K562 (cell line): ENCODE results near the gene PLP2. TPM values are rescaled to one million over a fixed set of nuclear protein-coding genes. Genes with fewer than 3 reads are reported as not detected.
A peak's percentile ranks its signal among the peaks of the same experiment; 100 is the strongest.

Experiments used
- L3MBTL2 ChIP-seq: fragments of 450-650 bp; IDR thresholded peaks from 2 replicates; pipeline ENCODE4 v1.6.1; 2016; ENCODE audit warnings: mild to moderate bottlenecking, moderate library complexity
- NFIC ChIP-seq: fragments of 450-650 bp; IDR thresholded peaks from 2 replicates; pipeline ENCODE4 v1.6.1; 2017; ENCODE audit warnings: mild to moderate bottlenecking, inconsistent platforms
- polyA plus RNA-seq, 8 experiments: library from polyadenylated mRNA; depleted of rRNA in 4 of 8; stranded (reverse) in 5 of 8; unstranded in 3 of 8; fragments of >200 nt; fragmentation: Nextera tagmentation in 2 of 8; fragmentation: Illumina TruSeq in 1 of 8; extraction: Ambion mirVana in 2 of 8; extraction: Trizol in 1 of 8; gene quantifications; 2 replicates each; pipeline versions ENCODE4 v1.2.1 to v1.2.3, GENCODE V29; 2011 to 2014; ENCODE audit warnings: inconsistent platforms in 1 of 8, missing spikeins in 1 of 8
- total RNA-seq, 7 experiments: library from RNA; depleted of rRNA in 6 of 7; stranded (reverse); fragments of >200 nt in 6 of 7; fragmentation: Illumina TruSeq in 2 of 7; extraction: Trizol in 2 of 7; gene quantifications; 2 replicates each; pipeline versions ENCODE4 v1.2.1 to v1.2.3, GENCODE V29; 2011 to 2021; ENCODE audit warnings: low replicate concordance in 1 of 7
- TF ChIP-seq, protein P1 (sequence below): fragments of 450-650 bp; IDR thresholded peaks from 2 replicates; pipeline ENCODE4 v1.6.1; 2016; ENCODE audit warnings: mild to moderate bottlenecking, moderate library complexity

Gene PLP2
- total and polyA plus RNA-seq, 9 of the 15 experiments (the other 6 are each of a cell fraction or from before 2014, with no cell fraction given): 34.7 to 236 (median 112) TPM

DNA sequence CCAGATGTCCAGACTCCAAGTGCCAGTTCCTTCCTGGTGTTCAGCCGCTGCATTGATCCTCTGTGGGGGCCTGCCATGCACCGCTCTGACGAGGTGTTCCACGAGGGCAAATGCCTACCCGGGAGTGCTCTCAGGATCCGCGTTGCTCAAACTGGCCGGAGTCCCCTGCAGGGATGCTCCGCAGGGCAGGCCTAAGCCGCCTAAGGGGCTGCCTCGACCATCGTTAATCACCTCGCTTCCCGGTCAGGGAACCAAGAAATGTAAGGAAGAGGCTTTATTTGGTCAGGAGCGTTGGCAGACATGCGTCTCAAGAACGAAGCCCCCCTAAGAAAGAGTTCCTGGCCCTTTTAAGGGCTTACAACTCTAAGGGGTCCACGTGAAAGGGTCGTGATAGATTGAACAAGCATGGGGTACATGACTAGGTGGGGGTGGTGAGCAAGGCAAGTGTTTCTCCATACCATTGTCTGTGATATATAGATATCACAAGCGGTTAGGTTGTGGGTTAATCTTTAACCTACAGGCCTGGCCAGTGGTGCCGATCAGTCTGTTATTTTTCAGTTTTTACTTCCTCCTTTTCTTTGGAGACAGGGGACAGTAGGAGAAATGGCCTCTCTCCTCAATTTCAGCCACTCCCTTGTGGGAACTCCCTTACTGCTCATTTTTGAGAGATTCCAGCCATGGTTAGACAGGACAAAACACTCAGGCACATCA, 23.2 kb upstream of the PLP2 start (continued):
- TF ChIP-seq, protein P1, sequence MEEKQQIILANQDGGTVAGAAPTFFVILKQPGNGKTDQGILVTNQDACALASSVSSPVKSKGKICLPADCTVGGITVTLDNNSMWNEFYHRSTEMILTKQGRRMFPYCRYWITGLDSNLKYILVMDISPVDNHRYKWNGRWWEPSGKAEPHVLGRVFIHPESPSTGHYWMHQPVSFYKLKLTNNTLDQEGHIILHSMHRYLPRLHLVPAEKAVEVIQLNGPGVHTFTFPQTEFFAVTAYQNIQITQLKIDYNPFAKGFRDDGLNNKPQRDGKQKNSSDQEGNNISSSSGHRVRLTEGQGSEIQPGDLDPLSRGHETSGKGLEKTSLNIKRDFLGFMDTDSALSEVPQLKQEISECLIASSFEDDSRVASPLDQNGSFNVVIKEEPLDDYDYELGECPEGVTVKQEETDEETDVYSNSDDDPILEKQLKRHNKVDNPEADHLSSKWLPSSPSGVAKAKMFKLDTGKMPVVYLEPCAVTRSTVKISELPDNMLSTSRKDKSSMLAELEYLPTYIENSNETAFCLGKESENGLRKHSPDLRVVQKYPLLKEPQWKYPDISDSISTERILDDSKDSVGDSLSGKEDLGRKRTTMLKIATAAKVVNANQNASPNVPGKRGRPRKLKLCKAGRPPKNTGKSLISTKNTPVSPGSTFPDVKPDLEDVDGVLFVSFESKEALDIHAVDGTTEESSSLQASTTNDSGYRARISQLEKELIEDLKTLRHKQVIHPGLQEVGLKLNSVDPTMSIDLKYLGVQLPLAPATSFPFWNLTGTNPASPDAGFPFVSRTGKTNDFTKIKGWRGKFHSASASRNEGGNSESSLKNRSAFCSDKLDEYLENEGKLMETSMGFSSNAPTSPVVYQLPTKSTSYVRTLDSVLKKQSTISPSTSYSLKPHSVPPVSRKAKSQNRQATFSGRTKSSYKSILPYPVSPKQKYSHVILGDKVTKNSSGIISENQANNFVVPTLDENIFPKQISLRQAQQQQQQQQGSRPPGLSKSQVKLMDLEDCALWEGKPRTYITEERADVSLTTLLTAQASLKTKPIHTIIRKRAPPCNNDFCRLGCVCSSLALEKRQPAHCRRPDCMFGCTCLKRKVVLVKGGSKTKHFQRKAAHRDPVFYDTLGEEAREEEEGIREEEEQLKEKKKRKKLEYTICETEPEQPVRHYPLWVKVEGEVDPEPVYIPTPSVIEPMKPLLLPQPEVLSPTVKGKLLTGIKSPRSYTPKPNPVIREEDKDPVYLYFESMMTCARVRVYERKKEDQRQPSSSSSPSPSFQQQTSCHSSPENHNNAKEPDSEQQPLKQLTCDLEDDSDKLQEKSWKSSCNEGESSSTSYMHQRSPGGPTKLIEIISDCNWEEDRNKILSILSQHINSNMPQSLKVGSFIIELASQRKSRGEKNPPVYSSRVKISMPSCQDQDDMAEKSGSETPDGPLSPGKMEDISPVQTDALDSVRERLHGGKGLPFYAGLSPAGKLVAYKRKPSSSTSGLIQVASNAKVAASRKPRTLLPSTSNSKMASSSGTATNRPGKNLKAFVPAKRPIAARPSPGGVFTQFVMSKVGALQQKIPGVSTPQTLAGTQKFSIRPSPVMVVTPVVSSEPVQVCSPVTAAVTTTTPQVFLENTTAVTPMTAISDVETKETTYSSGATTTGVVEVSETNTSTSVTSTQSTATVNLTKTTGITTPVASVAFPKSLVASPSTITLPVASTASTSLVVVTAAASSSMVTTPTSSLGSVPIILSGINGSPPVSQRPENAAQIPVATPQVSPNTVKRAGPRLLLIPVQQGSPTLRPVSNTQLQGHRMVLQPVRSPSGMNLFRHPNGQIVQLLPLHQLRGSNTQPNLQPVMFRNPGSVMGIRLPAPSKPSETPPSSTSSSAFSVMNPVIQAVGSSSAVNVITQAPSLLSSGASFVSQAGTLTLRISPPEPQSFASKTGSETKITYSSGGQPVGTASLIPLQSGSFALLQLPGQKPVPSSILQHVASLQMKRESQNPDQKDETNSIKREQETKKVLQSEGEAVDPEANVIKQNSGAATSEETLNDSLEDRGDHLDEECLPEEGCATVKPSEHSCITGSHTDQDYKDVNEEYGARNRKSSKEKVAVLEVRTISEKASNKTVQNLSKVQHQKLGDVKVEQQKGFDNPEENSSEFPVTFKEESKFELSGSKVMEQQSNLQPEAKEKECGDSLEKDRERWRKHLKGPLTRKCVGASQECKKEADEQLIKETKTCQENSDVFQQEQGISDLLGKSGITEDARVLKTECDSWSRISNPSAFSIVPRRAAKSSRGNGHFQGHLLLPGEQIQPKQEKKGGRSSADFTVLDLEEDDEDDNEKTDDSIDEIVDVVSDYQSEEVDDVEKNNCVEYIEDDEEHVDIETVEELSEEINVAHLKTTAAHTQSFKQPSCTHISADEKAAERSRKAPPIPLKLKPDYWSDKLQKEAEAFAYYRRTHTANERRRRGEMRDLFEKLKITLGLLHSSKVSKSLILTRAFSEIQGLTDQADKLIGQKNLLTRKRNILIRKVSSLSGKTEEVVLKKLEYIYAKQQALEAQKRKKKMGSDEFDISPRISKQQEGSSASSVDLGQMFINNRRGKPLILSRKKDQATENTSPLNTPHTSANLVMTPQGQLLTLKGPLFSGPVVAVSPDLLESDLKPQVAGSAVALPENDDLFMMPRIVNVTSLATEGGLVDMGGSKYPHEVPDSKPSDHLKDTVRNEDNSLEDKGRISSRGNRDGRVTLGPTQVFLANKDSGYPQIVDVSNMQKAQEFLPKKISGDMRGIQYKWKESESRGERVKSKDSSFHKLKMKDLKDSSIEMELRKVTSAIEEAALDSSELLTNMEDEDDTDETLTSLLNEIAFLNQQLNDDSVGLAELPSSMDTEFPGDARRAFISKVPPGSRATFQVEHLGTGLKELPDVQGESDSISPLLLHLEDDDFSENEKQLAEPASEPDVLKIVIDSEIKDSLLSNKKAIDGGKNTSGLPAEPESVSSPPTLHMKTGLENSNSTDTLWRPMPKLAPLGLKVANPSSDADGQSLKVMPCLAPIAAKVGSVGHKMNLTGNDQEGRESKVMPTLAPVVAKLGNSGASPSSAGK: peak; percentile 88
- TF ChIP-seq L3MBTL2 (peak; percentile 86), NFIC (peak; percentile 56)
